HCT116 (cell line): ENCODE data around the gene SSH2. TPM values are rescaled to one million over a fixed set of nuclear protein-coding genes. Genes with fewer than 3 reads are reported as not detected.

Experiments used
- ATAC-seq: fragments of 200-7000 bp; cut with Tn5 transposase; 2 replicates; pipeline ENCODE4 v1.9.1; 2020; ENCODE audit warnings: mild to moderate bottlenecking, moderate library complexity
- BruUV-seq: library from RNA; stranded (reverse); fragments of 400-500 nt; replicated peaks from 2 replicates; lab custom pipeline; 2021; lab: Mats Ljungman, UMichigan
- CTCF ChIA-PET: fragments of 300-600 bp; sonication (Branson Sonifier 250); formaldehyde crosslinking; loops from one replicate; lab custom pipeline; 2021; ENCODE audit warnings: antibody characterized with exemption; lab: Charles Lee
- POLR2A ChIA-PET: fragments of 300-600, 350-600 bp; sonication (Branson Sonifier 250); formaldehyde crosslinking; loops from one replicate; lab custom pipeline; 2021; ENCODE audit warnings: antibody characterized with exemption; lab: Charles Lee
- RAD21 ChIA-PET, 2 experiments: fragments of 300-600 bp; sonication (Branson Sonifier 250); formaldehyde crosslinking; loops; one replicate each; lab custom pipeline; 2023; ENCODE audit warnings: low total read pairs in 2 of 2; ENCODE audit not compliant: uncharacterized antibody in 2 of 2, unreplicated experiment in 2 of 2, low non-redundant PET in 1 of 2; lab: Charles Lee
- DNase-seq: peaks from one replicate; pipeline ENCODE4 v3.0.0-alpha.2; 2010; ENCODE audit warnings: low read depth, low spot score
- H2AFZ ChIP-seq: fragments of 200-600 bp; shearing (Covaris generic), sonication (generic); 2 replicates; pipeline ENCODE4 v1.6.1; 2017; ENCODE audit warnings: low read depth, mixed run types, mixed read lengths, antibody characterized with exemption, low read length; ENCODE audit not compliant: poor library complexity, severe bottlenecking
- H3K27ac ChIP-seq: 2 replicates; pipeline ENCODE4 v1.5.1; 2012; ENCODE audit warnings: low read depth, low read length
- H3K27me3 ChIP-seq: fragments of 200-600 bp; sonication (generic); 2 replicates; pipeline ENCODE4 v1.6.1; 2016; ENCODE audit warnings: mixed run types, low read length, mixed read lengths; ENCODE audit not compliant: insufficient read depth
- H3K36me3 ChIP-seq, 2 experiments: fragments of 200-500 bp in 1 of 2; fragments of 200-600 bp in 1 of 2; sonication (Bioruptor generic) in 1 of 2; sonication (generic) in 1 of 2; 2 replicates each; pipeline versions ENCODE4 v1.5.1 to v1.6.1; 2014 to 2016; ENCODE audit warnings: low read length in 2 of 2, inconsistent platforms in 1 of 2, mixed read lengths in 1 of 2, mixed run types in 1 of 2; ENCODE audit not compliant: insufficient read depth in 2 of 2, control insufficient read depth in 1 of 2
- H3K4me1 ChIP-seq, 2 experiments: fragments of 200-600 bp in 1 of 2; sonication (generic) in 1 of 2; 2 replicates each; pipeline versions ENCODE4 v1.5.1 to v1.6.1; 2012 to 2017; ENCODE audit warnings: low read length in 2 of 2, inconsistent platforms in 1 of 2, mild to moderate bottlenecking in 1 of 2, mixed read lengths in 1 of 2, mixed run types in 1 of 2, moderate library complexity in 1 of 2; ENCODE audit not compliant: insufficient read depth in 2 of 2, control insufficient read depth in 1 of 2
- H3K4me2 ChIP-seq: fragments of 200-600 bp; sonication (generic); 2 replicates; pipeline ENCODE4 v1.6.1; 2017; ENCODE audit warnings: mixed run types, low read length, mixed read lengths
- H3K4me3 ChIP-seq, 2 experiments: fragments of 200-600 bp in 1 of 2; sonication (generic) in 1 of 2; replicated peaks in 1 of 2; 2 replicates each; pipeline ENCODE4 v1.5.1; 2011 to 2016; ENCODE audit warnings: low read length in 2 of 2, control low read depth in 1 of 2, low read depth in 1 of 2, mild to moderate bottlenecking in 1 of 2, mixed read lengths in 1 of 2, mixed run types in 1 of 2
- H3K79me2 ChIP-seq: fragments of 200-600 bp; sonication (generic); 2 replicates; pipeline ENCODE4 v1.6.1; 2017; ENCODE audit warnings: mild to moderate bottlenecking, mixed run types, low read length, moderate library complexity, mixed read lengths; ENCODE audit not compliant: insufficient read depth
- H3K9ac ChIP-seq: fragments of 200-600 bp; sonication (generic); 2 replicates; pipeline ENCODE4 v1.6.1; 2016; ENCODE audit warnings: low read length, mixed read lengths
- H3K9me2 ChIP-seq: fragments of 200-600 bp; sonication (generic), shearing (Covaris generic); 2 replicates; pipeline ENCODE4 v1.6.1; 2017; ENCODE audit warnings: mixed run types, mild to moderate bottlenecking, moderate library complexity; ENCODE audit not compliant: insufficient read depth
- H3K9me3 ChIP-seq, 2 experiments: fragments of 200-500 bp in 1 of 2; fragments of 200-600 bp in 1 of 2; sonication (Bioruptor generic) in 1 of 2; sonication (generic) in 1 of 2; 2 replicates each; pipeline ENCODE4 v1.6.1; 2014 to 2017; ENCODE audit warnings: low read length in 2 of 2, mixed read lengths in 2 of 2, inconsistent platforms in 1 of 2, low read depth in 1 of 2, mild to moderate bottlenecking in 1 of 2, mixed run types in 1 of 2, moderate library complexity in 1 of 2; ENCODE audit not compliant: control insufficient read depth in 1 of 2, insufficient read depth in 1 of 2
- H4K20me1 ChIP-seq: fragments of 200-600 bp; sonication (generic), shearing (Covaris generic); 2 replicates; pipeline ENCODE4 v1.6.1; 2017; ENCODE audit warnings: mixed run types, mild to moderate bottlenecking, moderate library complexity; ENCODE audit not compliant: insufficient read depth
- CBX3 ChIP-seq: IDR thresholded peaks from 2 replicates; pipeline ENCODE4 v1.6.1; 2012; ENCODE audit warnings: low read depth
- CEBPB ChIP-seq: IDR thresholded peaks from 2 replicates; pipeline ENCODE4 v1.6.1; 2012; ENCODE audit warnings: low read depth
- EGR1 ChIP-seq: IDR thresholded peaks from 2 replicates; pipeline ENCODE4 v1.6.1; 2012; ENCODE audit warnings: low read depth
- ELF1 ChIP-seq: IDR thresholded peaks from 2 replicates; pipeline ENCODE4 v1.6.1; 2012; ENCODE audit warnings: low read depth, borderline replicate concordance
- FOSL1 ChIP-seq: IDR thresholded peaks from 2 replicates; pipeline ENCODE4 v1.6.1; 2012; ENCODE audit warnings: low read depth
- POLR2A ChIP-seq: IDR thresholded peaks from 2 replicates; pipeline ENCODE4 v1.7.0; 2011; ENCODE audit warnings: borderline replicate concordance; ENCODE audit not compliant: insufficient read depth, insufficient read length; ENCODE audit errors: extremely low read depth
- POLR2AphosphoS5 ChIP-seq: IDR thresholded peaks from 2 replicates; pipeline ENCODE4 v1.6.1; 2011; ENCODE audit warnings: mild to moderate bottlenecking, low read depth, low read length, moderate library complexity
- RAD21 ChIP-seq: IDR thresholded peaks from 2 replicates; pipeline ENCODE4 v1.6.1; 2012; ENCODE audit warnings: low read depth, mild to moderate bottlenecking
- SP1 ChIP-seq: IDR thresholded peaks from 2 replicates; pipeline ENCODE4 v1.6.1; 2012; ENCODE audit warnings: low read depth
- SRF ChIP-seq: IDR thresholded peaks from 2 replicates; pipeline ENCODE4 v1.6.1; 2012; ENCODE audit warnings: low read depth
- TCF7L2 ChIP-seq: IDR thresholded peaks from 2 replicates; pipeline ENCODE4 v1.7.0; 2011; ENCODE audit warnings: borderline replicate concordance, inconsistent platforms; ENCODE audit not compliant: insufficient read depth, insufficient read length; ENCODE audit errors: extremely low read depth
- YY1 ChIP-seq: IDR thresholded peaks from 2 replicates; pipeline ENCODE4 v1.6.1; 2011; ENCODE audit warnings: low read length, low read depth, moderate library complexity, mild to moderate bottlenecking; ENCODE audit not compliant: insufficient replicate concordance; ENCODE audit errors: extremely low read depth
- ZNF274 ChIP-seq: fragments of 200-500 bp; sonication (Bioruptor generic); IDR thresholded peaks from 2 replicates; pipeline ENCODE4 v1.6.1; 2014; ENCODE audit warnings: mild to moderate bottlenecking, low read depth, low read length, inconsistent platforms
- intact Hi-C: fragments of 100-400 bp; cut with micrococcal nuclease; formaldehyde crosslinking; loops from 2 replicates; pipeline ENCODE4 v1.10.0; 2022
- total RNA-seq: library from RNA; stranded (reverse); gene quantifications from one replicate; pipeline ENCODE4 v1.2.1, GENCODE V29; 2021; ENCODE audit not compliant: unreplicated experiment
- TF ChIP-seq, protein P1 (sequence below), 3 experiments: fragments of 200-600 bp in 1 of 3; sonication (generic) in 1 of 3; IDR thresholded peaks in 2 of 3; conservative IDR thresholded peaks in 1 of 3; 2 replicates each; pipeline ENCODE4 v1.5.1; 2012 to 2017; ENCODE audit warnings: low read depth in 2 of 3, low read length in 2 of 3, antibody characterized with exemption in 1 of 3, borderline replicate concordance in 1 of 3, control low read depth in 1 of 3, mild to moderate bottlenecking in 1 of 3, mixed read lengths in 1 of 3, mixed run types in 1 of 3, moderate library complexity in 1 of 3; ENCODE audit not compliant: insufficient read depth in 1 of 3
- TF ChIP-seq, protein P2 (sequence below): IDR thresholded peaks from 2 replicates; pipeline ENCODE4 v1.6.1; 2012; ENCODE audit warnings: low read depth
- TF ChIP-seq, protein P3 (sequence below): IDR thresholded peaks from 2 replicates; pipeline ENCODE4 v1.6.1; 2011; ENCODE audit warnings: mild to moderate bottlenecking, low read length, moderate library complexity; ENCODE audit not compliant: insufficient replicate concordance; ENCODE audit errors: extremely low read depth
- TF ChIP-seq, protein P4 (sequence below): IDR thresholded peaks from 2 replicates; pipeline ENCODE4 v1.6.1; 2012

The SSH2 gene
- total RNA-seq, 1 experiment from 2014 or later: 17.0 TPM

DNA sequence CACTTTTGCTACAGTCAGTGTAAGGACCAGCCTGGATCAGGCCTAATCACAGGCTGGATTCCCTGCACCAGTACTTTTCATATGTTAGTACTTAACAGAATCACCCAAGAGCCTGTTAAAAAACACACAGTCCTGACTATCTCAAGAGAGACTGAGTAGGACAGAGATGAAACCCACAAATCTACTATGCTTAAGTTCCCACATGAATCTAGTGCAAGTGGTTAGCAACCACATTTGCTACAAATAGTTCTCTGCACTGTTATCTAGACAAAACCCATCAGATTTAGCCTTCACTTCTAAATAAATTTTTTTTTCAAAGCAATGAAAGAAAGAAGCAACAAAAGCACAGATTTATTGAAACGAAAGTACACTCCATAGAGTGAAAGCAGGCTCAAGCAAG, 38.9 kb downstream of the SSH2 start:
- Histone ChIP-seq H3K9me2 (no peaks in the 10 kb centered on the region), H4K20me1 (no peaks in the 10 kb centered on the region), H3K79me2 (no peaks in the 10 kb centered on the region; the same call in 1 of the 2 replicates), H3K27me3 (no peaks in the 10 kb centered on the region), H2AFZ (no peak overlapping the region), H3K9me3 (no peaks in the 10 kb centered on the region), H3K4me3 (no peak overlapping the region), H3K9ac (no peak overlapping the region), H3K36me3 (no peaks in the 10 kb centered on the region), H3K4me2 (no peak overlapping the region), H3K27ac (no peak overlapping the region), H3K4me1 (no peaks in the 10 kb centered on the region)
- intact Hi-C loops: no loop called here
- TF ChIP-seq CBX3 (no peak), YY1 (no peak), SP1 (no peak), TCF7L2 (no peak), POLR2A (no peak), ELF1 (no peak), EGR1 (no peak), SRF (no peak), RAD21 (no peak), ZNF274 (no peak), CEBPB (no peak), POLR2AphosphoS5 (no peak), FOSL1 (no peak)
- TF ChIP-seq, protein P1, sequence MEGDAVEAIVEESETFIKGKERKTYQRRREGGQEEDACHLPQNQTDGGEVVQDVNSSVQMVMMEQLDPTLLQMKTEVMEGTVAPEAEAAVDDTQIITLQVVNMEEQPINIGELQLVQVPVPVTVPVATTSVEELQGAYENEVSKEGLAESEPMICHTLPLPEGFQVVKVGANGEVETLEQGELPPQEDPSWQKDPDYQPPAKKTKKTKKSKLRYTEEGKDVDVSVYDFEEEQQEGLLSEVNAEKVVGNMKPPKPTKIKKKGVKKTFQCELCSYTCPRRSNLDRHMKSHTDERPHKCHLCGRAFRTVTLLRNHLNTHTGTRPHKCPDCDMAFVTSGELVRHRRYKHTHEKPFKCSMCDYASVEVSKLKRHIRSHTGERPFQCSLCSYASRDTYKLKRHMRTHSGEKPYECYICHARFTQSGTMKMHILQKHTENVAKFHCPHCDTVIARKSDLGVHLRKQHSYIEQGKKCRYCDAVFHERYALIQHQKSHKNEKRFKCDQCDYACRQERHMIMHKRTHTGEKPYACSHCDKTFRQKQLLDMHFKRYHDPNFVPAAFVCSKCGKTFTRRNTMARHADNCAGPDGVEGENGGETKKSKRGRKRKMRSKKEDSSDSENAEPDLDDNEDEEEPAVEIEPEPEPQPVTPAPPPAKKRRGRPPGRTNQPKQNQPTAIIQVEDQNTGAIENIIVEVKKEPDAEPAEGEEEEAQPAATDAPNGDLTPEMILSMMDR (IDR thresholded peaks at IDR 0.05 in 2 of 3, conservative IDR thresholded peaks at IDR 0.05 in 1 of 3; ENCODE audit: borderline replicate concordance in 1 of 3, insufficient read depth in 1 of 3, low read depth in 2 of 3, low read length in 2 of 3): no peak
- TF ChIP-seq, protein P2, sequence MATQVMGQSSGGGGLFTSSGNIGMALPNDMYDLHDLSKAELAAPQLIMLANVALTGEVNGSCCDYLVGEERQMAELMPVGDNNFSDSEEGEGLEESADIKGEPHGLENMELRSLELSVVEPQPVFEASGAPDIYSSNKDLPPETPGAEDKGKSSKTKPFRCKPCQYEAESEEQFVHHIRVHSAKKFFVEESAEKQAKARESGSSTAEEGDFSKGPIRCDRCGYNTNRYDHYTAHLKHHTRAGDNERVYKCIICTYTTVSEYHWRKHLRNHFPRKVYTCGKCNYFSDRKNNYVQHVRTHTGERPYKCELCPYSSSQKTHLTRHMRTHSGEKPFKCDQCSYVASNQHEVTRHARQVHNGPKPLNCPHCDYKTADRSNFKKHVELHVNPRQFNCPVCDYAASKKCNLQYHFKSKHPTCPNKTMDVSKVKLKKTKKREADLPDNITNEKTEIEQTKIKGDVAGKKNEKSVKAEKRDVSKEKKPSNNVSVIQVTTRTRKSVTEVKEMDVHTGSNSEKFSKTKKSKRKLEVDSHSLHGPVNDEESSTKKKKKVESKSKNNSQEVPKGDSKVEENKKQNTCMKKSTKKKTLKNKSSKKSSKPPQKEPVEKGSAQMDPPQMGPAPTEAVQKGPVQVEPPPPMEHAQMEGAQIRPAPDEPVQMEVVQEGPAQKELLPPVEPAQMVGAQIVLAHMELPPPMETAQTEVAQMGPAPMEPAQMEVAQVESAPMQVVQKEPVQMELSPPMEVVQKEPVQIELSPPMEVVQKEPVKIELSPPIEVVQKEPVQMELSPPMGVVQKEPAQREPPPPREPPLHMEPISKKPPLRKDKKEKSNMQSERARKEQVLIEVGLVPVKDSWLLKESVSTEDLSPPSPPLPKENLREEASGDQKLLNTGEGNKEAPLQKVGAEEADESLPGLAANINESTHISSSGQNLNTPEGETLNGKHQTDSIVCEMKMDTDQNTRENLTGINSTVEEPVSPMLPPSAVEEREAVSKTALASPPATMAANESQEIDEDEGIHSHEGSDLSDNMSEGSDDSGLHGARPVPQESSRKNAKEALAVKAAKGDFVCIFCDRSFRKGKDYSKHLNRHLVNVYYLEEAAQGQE: no peak
- TF ChIP-seq, protein P3, sequence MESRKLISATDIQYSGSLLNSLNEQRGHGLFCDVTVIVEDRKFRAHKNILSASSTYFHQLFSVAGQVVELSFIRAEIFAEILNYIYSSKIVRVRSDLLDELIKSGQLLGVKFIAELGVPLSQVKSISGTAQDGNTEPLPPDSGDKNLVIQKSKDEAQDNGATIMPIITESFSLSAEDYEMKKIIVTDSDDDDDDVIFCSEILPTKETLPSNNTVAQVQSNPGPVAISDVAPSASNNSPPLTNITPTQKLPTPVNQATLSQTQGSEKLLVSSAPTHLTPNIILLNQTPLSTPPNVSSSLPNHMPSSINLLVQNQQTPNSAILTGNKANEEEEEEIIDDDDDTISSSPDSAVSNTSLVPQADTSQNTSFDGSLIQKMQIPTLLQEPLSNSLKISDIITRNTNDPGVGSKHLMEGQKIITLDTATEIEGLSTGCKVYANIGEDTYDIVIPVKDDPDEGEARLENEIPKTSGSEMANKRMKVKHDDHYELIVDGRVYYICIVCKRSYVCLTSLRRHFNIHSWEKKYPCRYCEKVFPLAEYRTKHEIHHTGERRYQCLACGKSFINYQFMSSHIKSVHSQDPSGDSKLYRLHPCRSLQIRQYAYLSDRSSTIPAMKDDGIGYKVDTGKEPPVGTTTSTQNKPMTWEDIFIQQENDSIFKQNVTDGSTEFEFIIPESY: no peak
- TF ChIP-seq, protein P4, sequence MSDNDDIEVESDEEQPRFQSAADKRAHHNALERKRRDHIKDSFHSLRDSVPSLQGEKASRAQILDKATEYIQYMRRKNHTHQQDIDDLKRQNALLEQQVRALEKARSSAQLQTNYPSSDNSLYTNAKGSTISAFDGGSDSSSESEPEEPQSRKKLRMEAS: no peak
- ATAC-seq (no peak), DNase-seq (no peak)
- ChIA-PET CTCF (no interaction called here), POLR2A (no interaction called here), RAD21 (no interaction called here)
- no TSS peak for BruUV-seq
